ENCODE measurements around the gene DOK1. TPM values are rescaled to one million over a fixed set of nuclear protein-coding genes. Genes with fewer than 3 reads are reported as not detected.

The DOK1 gene
- total and polyA plus RNA-seq, 2 donors (not counting 1 experiment from before 2014, with no cell fraction given): 29.1 to 41.4 TPM

GRCh38 chr2:74515981-74516633, 38.4 kb upstream of the DOK1 start:
- DNase-seq: peak; percentile 81
- POLR2A ChIA-PET: interaction anchor here (0.9 to 2.5 kb wide), 5 partner anchors 8 to 20 kb away, joined by 3 to 9 read pairs (median 4); partner anchors contain the start of genes LBX2 and PCGF1
- peak; percentile 84 for ATAC-seq (ENCODE audit: low read depth)
- H3K4me1 ChIP-seq (ENCODE audit: control insufficient read depth in 2 of 2, insufficient read depth in 2 of 2, low read length in 2 of 2): peaks cover 36 to 50% of the 10 kb centered on the region in 2 donors
- Mint-ChIP-seq H3K27ac (no peak overlapping the region), H3K4me3 (peak overlapping the region; percentile 86), H3K9me3 (ENCODE audit: insufficient read depth) (no peaks in the 10 kb centered on the region), H3K27me3 (peaks cover 69% of the 10 kb centered on the region), H3K4me1 (peaks cover 28% of the 10 kb centered on the region)
- no peak for TF ChIP-seq EZH2 (IDR thresholded peaks at IDR 0.05; ENCODE audit: borderline replicate concordance, insufficient read depth, low read depth, low read length, poor library complexity, severe bottlenecking)
- no peak for TF ChIP-seq CTCF (IDR thresholded peaks at IDR 0.05)
- peak overlapping the region; percentile 15 to 68 (median 50) for H3K4me3 ChIP-seq (ENCODE audit: control extremely low read depth in 1 of 5, extremely low read depth in 1 of 5, insufficient read depth in 1 of 5, low read depth in 2 of 5, low read length in 4 of 5)
- peaks cover 6% of the 10 kb centered on the region for H4K20me1 ChIP-seq (ENCODE audit: control insufficient read depth, insufficient read depth, low read length, poor library complexity, severe bottlenecking)
- H3K79me2 ChIP-seq (ENCODE audit: control insufficient read depth, insufficient read depth, low read length): no peaks in the 10 kb centered on the region
- peaks cover 2 to 93% (median 69%) of the 10 kb centered on the region in 4 experiments for H3K27me3 ChIP-seq (replicated peaks in 1 of 4; ENCODE audit: control extremely low read depth in 1 of 4, control insufficient read depth in 3 of 4, insufficient read depth in 4 of 4, low read length in 3 of 4)
- H2AFZ ChIP-seq (ENCODE audit: insufficient read depth, low read depth, low read length, poor library complexity, severe bottlenecking): peak overlapping the region; percentile 71
- no peaks in the 10 kb centered on the region for H3K36me3 ChIP-seq (replicated peaks in 1 of 2; ENCODE audit: control extremely low read depth in 1 of 2, control insufficient read depth in 1 of 2, extremely low read depth in 1 of 2, insufficient read depth in 2 of 2, low read length in 1 of 2)
- peaks cover 0 to 31% (median 1%) of the 10 kb centered on the region in 3 donors for H3K9me3 ChIP-seq (ENCODE audit: control extremely low read depth in 1 of 3, control insufficient read depth in 2 of 3, insufficient read depth in 1 of 3, low read length in 2 of 3)
- CTCF ChIA-PET: interaction anchor here (0.6 to 1.4 kb wide), 5 partner anchors 9 to 73 kb away, joined by 3 to 5 read pairs (median 4); partner anchors contain the start of genes AUP1, CCDC142, HTRA2 and PCGF1
- peak overlapping the region; percentile 67 for H3K9ac ChIP-seq (ENCODE audit: low read length)
- 7% methylated on average over 72 of the region's 72 CpGs for WGBS (ENCODE audit: insufficient coverage)
- intact Hi-C loops (cut with micrococcal nuclease): loop anchor here (1.0 kb wide), 1 partner anchor 9 kb away; the partner anchor contains the start of gene PCGF1
- H3K4me2 ChIP-seq (replicated peaks; ENCODE audit: low read depth, low read length, poor library complexity, severe bottlenecking): peak overlapping the region; percentile 96
- H3K27ac ChIP-seq (ENCODE audit: low read length in 2 of 2): no peak overlapping the region

- CTCF ChIA-PET: interaction anchor here (0.6 to 1.4 kb wide), 5 partner anchors 10 to 72 kb away, joined by 3 to 5 read pairs (median 4); partner anchors contain the start of genes AUP1, CCDC142, HTRA2 and PCGF1
- H3K27ac Mint-ChIP-seq: no peak overlapping the region
Measured at GRCh38 chr2:74516650-74517049, 37.9 kb upstream of the DOK1 start.

More at GRCh38 chr2:74516650-74517049, 37.9 kb upstream of the DOK1 start:
- no peaks in the 10 kb centered on the region for H3K36me3 ChIP-seq (replicated peaks in 1 of 2; ENCODE audit: control extremely low read depth in 1 of 2, control insufficient read depth in 1 of 2, extremely low read depth in 1 of 2, insufficient read depth in 2 of 2, low read length in 1 of 2)
- TF ChIP-seq EZH2 (IDR thresholded peaks at IDR 0.05; ENCODE audit: borderline replicate concordance, insufficient read depth, low read depth, low read length, poor library complexity, severe bottlenecking) (no peak), CTCF (IDR thresholded peaks at IDR 0.05) (no peak)
- peaks cover 36 to 50% of the 10 kb centered on the region in 2 donors for H3K4me1 ChIP-seq (ENCODE audit: control insufficient read depth in 2 of 2, insufficient read depth in 2 of 2, low read length in 2 of 2)
- intact Hi-C loops (cut with micrococcal nuclease): loop anchor here (1.0 kb wide), 1 partner anchor 9 kb away; the partner anchor contains the start of gene PCGF1
- peaks cover 28% of the 10 kb centered on the region for H3K4me1 Mint-ChIP-seq
- H3K9me3 Mint-ChIP-seq (ENCODE audit: insufficient read depth): no peaks in the 10 kb centered on the region
- H3K27me3 Mint-ChIP-seq: peaks cover 66% of the 10 kb centered on the region
- H3K27me3 ChIP-seq (replicated peaks in 1 of 4; ENCODE audit: control extremely low read depth in 1 of 4, control insufficient read depth in 3 of 4, insufficient read depth in 4 of 4, low read length in 3 of 4): peaks cover 2 to 88% (median 68%) of the 10 kb centered on the region in 4 experiments
- peak overlapping the region; percentile 67 for H3K9ac ChIP-seq (ENCODE audit: low read length)
- peak overlapping the region in 4 of 5 experiments; percentile 35 to 68 (median 54) for H3K4me3 ChIP-seq (ENCODE audit: control extremely low read depth in 1 of 5, extremely low read depth in 1 of 5, insufficient read depth in 1 of 5, low read depth in 2 of 5, low read length in 4 of 5)
- peak overlapping the region; percentile 96 for H3K4me2 ChIP-seq (replicated peaks; ENCODE audit: low read depth, low read length, poor library complexity, severe bottlenecking)
- POLR2A ChIA-PET: interaction anchor here (0.9 to 2.5 kb wide), 5 partner anchors 9 to 19 kb away, joined by 3 to 9 read pairs (median 4); partner anchors contain the start of genes LBX2 and PCGF1
- no peaks in the 10 kb centered on the region for H3K79me2 ChIP-seq (ENCODE audit: control insufficient read depth, insufficient read depth, low read length)
- WGBS (ENCODE audit: insufficient coverage): 71% methylated on average over 13 of the region's 13 CpGs
- DNase-seq (no peak), ATAC-seq (ENCODE audit: low read depth) (no peak)
- H3K4me3 Mint-ChIP-seq: peak overlapping the region; percentile 86
- H4K20me1 ChIP-seq (ENCODE audit: control insufficient read depth, insufficient read depth, low read length, poor library complexity, severe bottlenecking): peaks cover 6% of the 10 kb centered on the region
- peak overlapping the region; percentile 71 for H2AFZ ChIP-seq (ENCODE audit: insufficient read depth, low read depth, low read length, poor library complexity, severe bottlenecking)
- peaks cover 0 to 31% (median 1%) of the 10 kb centered on the region in 3 donors for H3K9me3 ChIP-seq (ENCODE audit: control extremely low read depth in 1 of 3, control insufficient read depth in 2 of 3, insufficient read depth in 1 of 3, low read length in 2 of 3)
- no peak overlapping the region for H3K27ac ChIP-seq (ENCODE audit: low read length in 2 of 2)
